HG03378 (cell line): ENCODE measurements around the gene CLDN25.

ENCODE experiments used
- ATAC-seq: cut with Tn5 transposase; IDR thresholded peaks from one replicate; pipeline ENCODE4 v1.9.1; 2021; ENCODE audit warnings: mild to moderate bottlenecking, moderate library complexity; ENCODE audit not compliant: unreplicated experiment

Gene CLDN25

DNA sequence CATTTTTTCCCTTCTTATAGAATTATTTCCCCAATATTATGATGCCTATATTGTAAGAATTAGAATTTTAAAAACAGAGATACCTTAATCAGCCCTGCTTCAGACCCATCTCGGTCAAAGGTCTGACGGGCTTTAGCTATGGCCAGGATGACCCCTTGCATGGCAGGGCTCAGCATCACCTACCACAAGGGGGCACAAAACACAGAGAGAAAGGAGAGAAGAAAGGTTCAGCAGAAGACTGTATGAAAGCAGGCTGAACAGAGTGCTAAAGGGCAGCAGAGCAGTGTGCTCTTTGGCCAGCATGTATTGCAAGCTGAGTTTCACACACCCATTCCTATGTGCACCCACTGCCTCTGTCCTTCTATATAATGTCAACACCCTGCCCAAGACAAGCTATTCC lies 26.8 kb downstream of the CLDN25 start:
- no peak for ATAC-seq

DNA sequence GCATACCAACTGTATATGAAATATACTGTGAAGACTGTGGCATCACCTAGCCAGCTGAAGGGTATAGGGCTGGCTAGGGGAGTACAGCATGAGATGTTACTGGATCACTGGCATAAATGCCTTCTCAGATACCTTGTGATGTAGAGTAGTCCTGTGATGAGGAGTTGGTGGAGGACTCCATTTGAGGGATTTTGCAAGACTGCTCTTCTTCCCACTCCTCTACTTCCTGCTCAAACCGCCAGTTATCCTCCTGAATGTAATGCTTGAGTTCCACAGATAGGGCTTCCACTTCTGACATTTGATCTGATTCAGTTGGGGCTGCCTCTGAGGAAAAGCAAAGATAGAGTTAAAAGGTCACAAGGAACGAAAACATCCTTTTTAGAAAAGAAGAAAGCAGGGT lies 29.3 kb downstream of the CLDN25 start:
- no peak for ATAC-seq

DNA sequence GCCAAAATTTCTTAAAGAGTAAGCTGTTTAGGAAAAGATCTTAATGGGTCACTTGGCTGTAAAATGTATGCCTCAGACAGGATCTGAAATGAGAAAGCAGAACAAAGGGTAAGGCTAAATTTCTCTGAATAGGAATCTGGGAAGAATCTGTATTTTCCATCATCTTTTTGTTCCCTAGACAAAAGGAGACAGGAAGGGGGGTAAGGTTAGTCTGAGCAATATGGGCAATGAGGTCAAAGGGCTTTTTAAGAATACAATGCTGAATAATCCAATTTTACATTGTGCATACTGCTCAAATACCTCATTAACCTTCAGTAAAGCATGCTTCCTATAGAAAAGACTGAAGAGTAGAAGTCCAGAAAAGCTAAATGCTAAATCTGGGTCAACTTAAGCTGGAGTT lies 34.6 kb downstream of the CLDN25 start:
- no peak for ATAC-seq

DNA sequence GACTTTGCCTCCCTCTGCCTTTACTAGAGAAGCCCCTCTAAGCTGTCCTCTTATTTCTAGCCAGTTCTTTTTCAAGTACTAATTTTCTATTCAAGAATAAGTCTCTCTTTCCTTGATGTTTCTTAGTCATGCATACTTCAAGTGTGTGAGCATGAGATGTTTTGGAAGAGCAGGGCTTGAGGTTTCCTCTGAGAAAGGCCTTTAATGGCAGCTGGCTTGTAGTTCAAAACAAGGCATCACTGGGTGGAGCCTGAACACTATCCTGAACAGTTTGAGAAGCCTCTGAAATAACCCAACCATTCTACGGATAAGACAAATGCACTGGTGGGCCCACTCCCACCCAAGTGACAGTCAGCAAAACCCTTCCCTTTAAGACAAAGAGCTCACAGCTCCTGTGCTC lies 37.6 kb downstream of the CLDN25 start:
- no peak for ATAC-seq

DNA sequence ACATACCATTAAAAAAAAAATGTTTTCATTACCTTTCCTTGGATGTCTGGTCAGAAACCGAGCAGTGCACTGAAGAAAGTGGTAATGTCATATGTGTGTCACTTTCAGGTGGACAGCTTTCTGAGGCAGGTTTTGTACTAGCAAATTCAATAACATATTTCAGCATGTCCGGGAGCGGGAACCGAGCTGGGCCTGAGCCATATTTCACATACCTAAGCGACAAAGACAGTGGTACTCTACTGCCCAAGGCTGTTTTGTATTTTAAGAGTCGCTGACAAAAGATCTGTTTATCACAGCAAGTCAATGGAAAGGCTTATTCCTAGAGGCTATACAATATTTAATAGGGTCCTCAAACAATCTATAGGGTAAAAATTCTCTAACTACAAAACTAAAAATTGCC lies 38.0 kb downstream of the CLDN25 start:
- no peak for ATAC-seq

DNA sequence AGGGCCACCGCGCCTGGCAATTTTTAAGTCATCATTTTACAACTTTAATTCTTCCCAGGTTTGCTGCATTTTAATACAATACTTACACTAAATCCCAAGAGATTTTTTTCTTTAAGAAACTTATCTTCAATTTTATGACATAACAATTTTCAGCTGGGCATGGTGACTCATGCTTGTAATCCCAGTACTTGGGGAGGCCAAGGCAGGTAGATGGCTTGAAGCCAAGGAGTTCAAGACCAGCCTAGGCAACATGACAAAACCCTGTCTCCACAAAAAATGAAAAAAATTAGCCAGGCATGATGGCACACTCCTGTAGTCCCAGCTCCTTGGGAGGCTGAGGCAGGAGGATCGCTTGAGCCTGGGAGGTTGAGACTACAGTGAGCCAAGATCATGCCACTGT lies 38.8 kb downstream of the CLDN25 start:
- no peak for ATAC-seq

DNA sequence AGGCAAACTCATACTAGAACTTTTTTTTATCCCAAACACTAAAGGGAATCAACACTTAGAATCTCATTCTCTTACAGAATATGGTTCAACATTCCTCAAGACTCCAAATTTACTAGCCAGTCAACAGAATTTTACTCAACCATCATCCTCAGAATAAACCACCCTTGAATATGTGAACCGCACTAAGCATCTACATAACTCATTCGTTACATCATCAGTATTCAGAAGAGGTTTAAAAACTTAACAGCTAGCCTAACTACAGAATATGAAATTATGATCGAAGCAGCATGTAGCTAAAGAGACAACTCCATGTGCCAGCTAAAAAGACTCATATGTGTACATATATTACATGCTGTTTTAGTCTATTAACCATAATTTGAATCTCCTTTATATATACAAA lies 47.9 kb downstream of the CLDN25 start:
- ATAC-seq, result no peak

DNA sequence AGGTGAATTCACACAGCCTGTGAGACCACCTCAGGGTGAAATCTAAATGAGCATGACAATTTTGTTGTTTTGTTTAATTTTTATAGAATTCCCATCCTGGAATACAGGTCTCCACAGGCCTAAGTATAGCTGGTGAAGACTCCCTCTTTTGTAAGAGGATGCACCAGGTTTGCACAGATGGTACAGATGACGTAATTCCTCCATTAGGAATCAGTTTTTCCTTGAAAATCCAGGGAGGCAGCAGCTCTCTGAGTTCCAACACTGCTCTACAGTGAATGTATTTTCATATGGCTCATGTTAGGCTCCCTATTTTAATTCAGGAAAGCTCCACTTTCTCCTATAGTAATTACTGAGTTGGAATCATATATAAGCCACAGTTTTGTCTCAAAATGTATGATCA lies 48.6 kb downstream of the CLDN25 start:
- ATAC-seq, result no peak

DNA sequence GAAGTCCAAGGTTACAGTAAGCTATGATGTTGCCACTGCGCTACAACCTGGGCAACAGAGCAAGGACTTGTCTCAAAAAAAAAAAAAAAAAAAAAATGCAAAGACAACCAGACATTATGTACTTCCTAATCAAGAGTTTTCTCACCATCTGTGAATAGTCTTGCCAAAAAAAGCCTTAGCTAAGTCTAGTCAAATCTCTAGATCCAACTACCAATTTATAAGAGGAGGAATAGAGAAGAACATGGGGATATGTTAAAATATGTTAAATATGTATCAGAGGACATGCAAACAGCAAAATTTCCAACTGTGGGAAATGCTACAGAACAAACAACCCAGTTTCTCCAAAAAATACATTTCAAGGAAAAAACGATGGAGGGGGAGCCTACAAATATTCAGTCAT lies 50.2 kb downstream of the CLDN25 start:
- ATAC-seq, result no peak
